GM19035 (cell line): ENCODE measurements around the gene PTPN5.
A peak's percentile ranks its signal among the peaks of the same experiment; 100 is the strongest.

ENCODE experiments used
- ATAC-seq: cut with Tn5 transposase; IDR thresholded peaks from one replicate; pipeline ENCODE4 v1.9.1; 2021; ENCODE audit not compliant: unreplicated experiment

Gene PTPN5

GRCh38 chr11:18743365-18743764, 48.2 kb downstream of the PTPN5 start:
- ATAC-seq: no peak

- ATAC-seq: no peak
Observed at GRCh38 chr11:18741783-18742182, 49.8 kb downstream of the PTPN5 start.

GRCh38 chr11:18739685-18740084, 51.9 kb downstream of the PTPN5 start:
- ATAC-seq: no peak

GRCh38 chr11:18737642-18738041, 54.0 kb downstream of the PTPN5 start:
- ATAC-seq: no peak

- no peak for ATAC-seq
Observed at GRCh38 chr11:18736590-18737148, 54.9 kb downstream of the PTPN5 start.

- ATAC-seq: no peak
Observed at GRCh38 chr11:18733202-18733601, 58.4 kb downstream of the PTPN5 start.

GRCh38 chr11:18731949-18732821, 59.4 kb downstream of the PTPN5 start:
- no peak for ATAC-seq

- no peak for ATAC-seq
Observed at GRCh38 chr11:18731441-18731840, 60.2 kb downstream of the PTPN5 start.

GRCh38 chr11:18730020-18730419, 61.6 kb downstream of the PTPN5 start:
- no peak for ATAC-seq

- ATAC-seq: no peak
Observed at GRCh38 chr11:18729426-18729825, 62.2 kb downstream of the PTPN5 start.

GRCh38 chr11:18728658-18729057, 62.9 kb downstream of the PTPN5 start:
- no peak for ATAC-seq

- no peak for ATAC-seq
Observed at GRCh38 chr11:18727479-18728236, 63.9 kb downstream of the PTPN5 start.

GRCh38 chr11:18726040-18726439, 65.6 kb downstream of the PTPN5 start, which contains the start of gene IGSF22:
TSS of gene IGSF22 (minus strand) at chr11:18726188. CDS start at chr11:18724236, 1,952 bp downstream.
- ATAC-seq: no peak

GRCh38 chr11:18723991-18724390, 67.6 kb downstream of the PTPN5 start:
- no peak for ATAC-seq

- no peak for ATAC-seq
Observed at GRCh38 chr11:18722293-18722637, 69.3 kb downstream of the PTPN5 start.

GRCh38 chr11:18721561-18722292, 69.9 kb downstream of the PTPN5 start:
- ATAC-seq: peak; percentile 73

GRCh38 chr11:18720808-18721560, 70.6 kb downstream of the PTPN5 start:
- peak; percentile 85 for ATAC-seq

- no peak for ATAC-seq
Observed at GRCh38 chr11:18720091-18720807, 71.3 kb downstream of the PTPN5 start.

GRCh38 chr11:18715476-18715875, 76.1 kb downstream of the PTPN5 start:
- ATAC-seq: no peak

GRCh38 chr11:18714443-18714780, 77.2 kb downstream of the PTPN5 start:
- no peak for ATAC-seq
